Peyer's patch (tissue), 4 donors: ENCODE results near the gene SCNN1A. TPM values are rescaled to one million over a fixed set of nuclear protein-coding genes. Genes with fewer than 3 reads are reported as not detected.

Experiments
- DNase-seq, 3 donors: peaks; one replicate each; pipeline ENCODE4 v3.0.0-alpha.2; 2017 to 2019
- H3K27ac ChIP-seq, 4 donors: fragments of 200-600 bp; sonication (generic); one replicate each; pipeline ENCODE4 v1.5.1; 2016 to 2019
- H3K27me3 ChIP-seq, 2 donors: fragments of 200-600 bp; sonication (generic); one replicate each; pipeline ENCODE4 v1.5.1; 2019
- H3K36me3 ChIP-seq, 3 donors: fragments of 200-600 bp; sonication (generic); one replicate each; pipeline ENCODE4 v1.5.1; 2016 to 2019
- H3K4me1 ChIP-seq, 4 donors: fragments of 200-600 bp; sonication (generic); one replicate each; pipeline ENCODE4 v1.5.1; 2016 to 2019
- H3K4me3 ChIP-seq, 4 donors: fragments of 200-600 bp; sonication (generic); 1 replicate in 3 of 4; 2 replicates in 1 of 4; pipeline ENCODE4 v1.5.1; 2016 to 2019; ENCODE audit warnings: mild to moderate bottlenecking in 1 of 4
- H3K9me3 ChIP-seq, 4 donors: fragments of 200-600 bp; sonication (generic); one replicate each; pipeline ENCODE4 v1.5.1; 2016 to 2019; ENCODE audit warnings: mild to moderate bottlenecking in 1 of 4
- CTCF ChIP-seq, 6 experiments: fragments of 450-650 bp in 4 of 6; fragments of 200-600 bp in 2 of 6; sonication (generic) in 1 of 6; IDR thresholded peaks; one replicate each; pipeline ENCODE4 v1.5.1; 2017 to 2019; ENCODE audit warnings: antibody characterized with exemption in 6 of 6, mild to moderate bottlenecking in 3 of 6, moderate library complexity in 1 of 6
- POLR2A ChIP-seq, 2 donors: fragments of 450-650 bp; IDR thresholded peaks; one replicate each; pipeline ENCODE4 v1.5.1; 2017; ENCODE audit warnings: antibody characterized with exemption in 2 of 2, mild to moderate bottlenecking in 2 of 2, moderate library complexity in 2 of 2
- total RNA-seq, 4 donors: library from RNA; depleted of rRNA; stranded (reverse); fragments of >200 nt; gene quantifications; one replicate each; pipeline ENCODE4 v1.1.0, GENCODE V29; 2016

The SCNN1A gene
- total RNA-seq, 4 donors from 2014 or later = 93.3 to 275 (median 143) TPM

GRCh38 chr12:6370994-6371754 is 4.2 kb downstream of the SCNN1A start:
- Histone ChIP-seq H3K36me3 (no peaks in the 10 kb centered on the region), H3K4me1 (peaks cover 0 to 29% (median 3%) of the 10 kb centered on the region in 4 donors), H3K4me3 (peak overlapping the region in 2 of 4 donors; percentile 17 to 21), H3K27ac (peak overlapping the region in 3 of 4 donors; percentile 47 to 81 (median 78)), H3K9me3 (no peaks in the 10 kb centered on the region), H3K27me3 (no peaks in the 10 kb centered on the region)
- peak; percentile 40 to 87 for TF ChIP-seq POLR2A (IDR thresholded peaks at IDR 0.05)
- TF ChIP-seq CTCF (IDR thresholded peaks at IDR 0.05) = peak in 1 of 6 experiments; percentile 10
- peak in 2 of 3 donors; percentile 78 to 85 for DNase-seq

- no peak for TF ChIP-seq CTCF (IDR thresholded peaks at IDR 0.05)
- TF ChIP-seq POLR2A (IDR thresholded peaks at IDR 0.05) = no peak
- no peaks in the 10 kb centered on the region for H3K36me3 ChIP-seq
- no peaks in the 10 kb centered on the region for H3K27me3 ChIP-seq
- H3K4me1 ChIP-seq = peaks cover 0 to 23% (median 0%) of the 10 kb centered on the region in 4 donors
- peak overlapping the region in 3 of 4 donors; percentile 24 to 81 (median 78) for H3K27ac ChIP-seq
- DNase-seq = peak in 1 of 3 donors; percentile 47
- H3K4me3 ChIP-seq = peak overlapping the region in 2 of 4 donors; percentile 17 to 21
- H3K9me3 ChIP-seq = no peaks in the 10 kb centered on the region
Measured at GRCh38 chr12:6370576-6370935, 4.8 kb downstream of the SCNN1A start.

DNA sequence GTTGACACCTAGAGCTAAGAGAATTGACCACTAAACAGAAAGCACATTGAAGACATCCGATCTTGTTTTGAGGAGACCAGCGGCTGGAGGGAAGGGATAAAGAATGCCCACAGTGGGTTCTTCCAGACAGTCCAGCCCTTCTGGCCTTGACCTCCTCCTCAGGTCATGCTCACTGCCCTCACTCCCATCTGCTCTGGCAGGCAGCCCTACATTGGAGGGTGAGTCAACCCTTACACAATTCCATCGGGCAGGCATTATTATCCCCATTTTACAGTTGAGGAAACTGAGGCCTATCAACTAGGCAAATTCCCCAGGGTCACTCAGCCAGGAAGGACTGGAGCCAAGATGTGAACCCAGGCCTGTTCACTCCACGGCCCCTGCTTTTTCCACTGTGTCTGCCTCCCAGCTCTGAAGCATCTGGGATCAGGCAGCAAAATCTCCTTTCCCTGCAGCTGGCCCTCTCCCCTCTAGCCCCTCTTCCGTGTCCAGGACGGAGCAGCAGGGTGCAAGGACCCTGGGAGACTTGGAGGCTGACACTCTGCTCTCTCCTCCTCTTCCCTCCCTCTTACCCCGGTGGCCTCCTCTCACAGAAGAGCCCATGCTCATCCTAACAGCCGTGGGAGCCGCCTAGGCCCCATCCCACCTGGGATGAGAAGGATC is 5.3 kb downstream of the SCNN1A start:
- TF ChIP-seq POLR2A (IDR thresholded peaks at IDR 0.05) (no peak), CTCF (IDR thresholded peaks at IDR 0.05) (no peak)
- peak overlapping the region in 1 of 4 donors; percentile 21 for H3K4me3 ChIP-seq
- peaks cover 0 to 19% (median 0%) of the 10 kb centered on the region in 4 donors for H3K4me1 ChIP-seq
- H3K27me3 ChIP-seq = no peaks in the 10 kb centered on the region
- H3K36me3 ChIP-seq = no peaks in the 10 kb centered on the region
- DNase-seq = peak in 1 of 3 donors; percentile 36
- peak overlapping the region in 2 of 4 donors; percentile 78 to 81 for H3K27ac ChIP-seq
- H3K9me3 ChIP-seq = no peaks in the 10 kb centered on the region

- H3K27me3 ChIP-seq = no peaks in the 10 kb centered on the region
- no peaks in the 10 kb centered on the region for H3K9me3 ChIP-seq
- peak overlapping the region in 1 of 4 donors; percentile 45 for H3K27ac ChIP-seq
- DNase-seq = peak in 1 of 3 donors; percentile 39
- no peak for TF ChIP-seq POLR2A (IDR thresholded peaks at IDR 0.05)
- no peak overlapping the region for H3K4me3 ChIP-seq
- no peaks in the 10 kb centered on the region for H3K36me3 ChIP-seq
- H3K4me1 ChIP-seq = peaks cover 0 to 25% (median 0%) of the 10 kb centered on the region in 4 donors
Measured at GRCh38 chr12:6368906-6369525, 6.3 kb downstream of the SCNN1A start.

GRCh38 chr12:6367969-6368892 is 7.1 kb downstream of the SCNN1A start:
- peaks cover 0 to 26% (median 3%) of the 10 kb centered on the region in 4 donors for H3K4me1 ChIP-seq
- TF ChIP-seq POLR2A (IDR thresholded peaks at IDR 0.05) = no peak
- TF ChIP-seq CTCF (IDR thresholded peaks at IDR 0.05) = no peak
- no peaks in the 10 kb centered on the region for H3K36me3 ChIP-seq
- H3K27me3 ChIP-seq = no peaks in the 10 kb centered on the region
- H3K9me3 ChIP-seq = no peaks in the 10 kb centered on the region
- H3K4me3 ChIP-seq = no peak overlapping the region
- DNase-seq = peak in 1 of 3 donors; percentile 20
- H3K27ac ChIP-seq = peak overlapping the region in 1 of 4 donors; percentile 45
